Measurements from ENCODE around the gene NFATC4.

NFATC4 gene

DNA sequence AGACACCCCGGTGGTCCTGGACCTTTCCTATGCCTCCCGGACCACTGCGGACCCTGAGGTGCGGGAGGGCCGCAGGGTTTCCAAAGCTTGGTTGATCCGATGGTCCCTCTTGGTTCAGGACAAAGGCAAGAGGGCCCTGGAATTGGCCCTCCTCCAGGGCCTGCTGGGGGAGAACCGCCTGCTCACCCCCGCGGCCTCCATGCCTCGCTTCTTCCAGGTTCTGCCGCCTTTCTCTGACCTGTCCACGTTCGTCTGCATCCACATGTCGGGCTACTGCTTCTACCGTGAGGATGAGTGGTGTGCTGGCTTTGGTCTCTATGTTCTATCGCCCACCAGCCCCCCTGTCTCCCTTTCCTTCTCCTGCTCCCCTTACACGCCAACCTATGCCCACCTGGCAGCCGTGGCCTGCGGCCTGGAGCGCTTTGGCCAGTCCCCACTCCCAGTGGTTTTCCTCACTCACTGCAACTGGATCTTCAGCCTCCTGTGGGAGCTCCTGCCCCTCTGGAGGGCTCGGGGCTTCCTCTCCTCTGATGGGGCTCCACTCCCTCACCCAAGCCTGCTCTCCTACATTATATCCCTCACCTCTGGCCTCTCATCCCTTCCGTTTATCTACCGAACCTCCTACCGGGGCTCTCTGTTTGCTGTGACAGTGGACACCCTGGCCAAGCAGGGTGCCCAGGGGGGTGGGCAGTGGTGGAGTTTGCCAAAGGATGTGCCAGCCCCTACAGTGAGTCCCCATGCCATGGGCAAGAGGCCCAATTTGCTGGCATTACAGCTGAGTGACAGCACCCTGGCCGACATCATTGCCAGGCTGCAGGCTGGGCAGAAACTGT, 47.7 kb downstream of the NFATC4 start:
- no peak overlapping the region for H3K27ac Mint-ChIP-seq
- H3K36me3 Mint-ChIP-seq (ENCODE audit: low read depth) = no peaks in the 10 kb centered on the region
- H3K9me3 Mint-ChIP-seq = no peaks in the 10 kb centered on the region
- DNase-seq = no peak
- no peak for ATAC-seq
- no peak overlapping the region for H3K4me3 Mint-ChIP-seq
- H3K4me1 Mint-ChIP-seq = no peaks in the 10 kb centered on the region
- H3K27me3 Mint-ChIP-seq = peaks cover 7% of the 10 kb centered on the region

GRCh38 chr14:24416254-24416931, 48.4 kb downstream of the NFATC4 start:
- H3K27me3 Mint-ChIP-seq = peaks cover 7% of the 10 kb centered on the region
- no peaks in the 10 kb centered on the region for H3K4me1 Mint-ChIP-seq

DNA sequence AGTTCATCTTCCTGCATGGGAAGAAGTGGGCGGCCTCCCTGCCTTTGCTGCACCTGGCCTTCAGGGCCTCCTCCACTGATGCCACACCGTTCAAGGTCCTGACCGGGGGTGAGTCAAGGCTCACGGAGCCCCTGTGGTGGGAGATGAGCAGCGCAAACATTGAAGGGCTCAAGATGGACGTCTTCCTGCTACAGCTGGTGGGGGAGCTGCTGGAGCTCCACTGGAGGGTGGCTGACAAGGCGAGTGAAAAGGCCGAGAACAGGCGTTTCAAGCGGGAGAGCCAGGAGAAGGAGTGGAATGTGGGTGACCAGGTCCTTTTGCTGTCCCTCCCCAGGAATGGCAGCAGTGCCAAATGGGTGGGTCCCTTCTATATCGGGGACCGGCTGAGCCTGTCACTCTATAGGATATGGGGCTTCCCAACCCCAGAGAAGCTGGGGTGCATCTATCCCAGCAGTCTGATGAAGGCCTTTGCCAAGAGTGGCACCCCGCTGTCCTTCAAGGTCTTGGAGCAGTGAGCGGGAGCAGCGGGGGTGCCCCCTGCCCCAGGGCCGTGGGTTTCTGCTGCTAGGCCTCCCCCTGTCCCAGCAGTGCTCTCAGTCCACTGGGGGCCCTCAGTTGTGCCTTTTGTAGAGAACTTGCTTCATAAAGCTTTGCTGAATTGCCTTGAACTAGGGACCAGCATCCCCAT, 49.1 kb downstream of the NFATC4 start:
- H3K9me3 Mint-ChIP-seq = no peaks in the 10 kb centered on the region
- no peak overlapping the region for H3K4me3 Mint-ChIP-seq
- no peaks in the 10 kb centered on the region for H3K4me1 Mint-ChIP-seq
- H3K27me3 Mint-ChIP-seq = peaks cover 7% of the 10 kb centered on the region
- H3K36me3 Mint-ChIP-seq (ENCODE audit: low read depth) = no peaks in the 10 kb centered on the region
- ATAC-seq (no peak), DNase-seq (no peak)
- H3K27ac Mint-ChIP-seq = no peak overlapping the region

More at GRCh38 chr14:24416254-24416931, 48.4 kb downstream of the NFATC4 start:
- DNase-seq = no peak
- Mint-ChIP-seq H3K36me3 (ENCODE audit: low read depth) (no peaks in the 10 kb centered on the region), H3K4me3 (no peak overlapping the region), H3K9me3 (no peaks in the 10 kb centered on the region), H3K27ac (no peak overlapping the region)
- ATAC-seq = no peak

DNA sequence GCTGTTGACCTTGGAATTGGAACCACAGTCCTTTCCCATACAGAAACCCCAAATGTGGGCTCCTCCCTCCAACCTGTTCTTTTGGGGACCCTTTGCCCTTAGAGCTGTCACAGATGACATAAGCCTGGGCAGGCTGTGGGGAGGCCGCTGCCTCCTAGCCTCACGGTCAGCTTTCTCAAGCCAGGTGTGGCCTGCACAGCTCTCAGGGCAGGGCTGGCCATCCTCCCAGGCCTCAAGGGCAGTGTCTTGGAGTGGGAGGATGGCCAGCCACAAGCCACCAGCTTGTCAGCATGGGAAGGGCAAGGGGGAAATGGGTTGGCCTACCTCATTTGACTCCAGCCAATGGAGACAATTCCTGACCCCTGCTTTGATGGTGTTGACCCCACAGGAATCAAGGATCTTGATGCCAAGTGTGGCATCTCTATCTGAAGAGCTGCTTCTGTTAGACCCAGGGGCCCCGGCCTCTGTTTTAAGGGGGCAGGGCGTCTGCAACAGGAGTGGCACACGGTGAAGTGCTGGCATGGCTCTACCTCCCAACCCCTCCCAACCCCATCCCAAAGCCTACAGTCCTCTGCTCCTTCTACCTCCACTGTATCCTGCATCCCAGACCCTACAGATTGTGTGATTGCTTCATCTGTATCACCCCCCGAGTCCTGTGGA, 50.0 kb downstream of the NFATC4 start:
- Mint-ChIP-seq H3K36me3 (ENCODE audit: low read depth) (no peaks in the 10 kb centered on the region), H3K4me1 (no peaks in the 10 kb centered on the region), H3K27me3 (peaks cover 7% of the 10 kb centered on the region), H3K4me3 (no peak overlapping the region), H3K27ac (no peak overlapping the region), H3K9me3 (no peaks in the 10 kb centered on the region)
- no peak for ATAC-seq
- no peak for DNase-seq

DNA sequence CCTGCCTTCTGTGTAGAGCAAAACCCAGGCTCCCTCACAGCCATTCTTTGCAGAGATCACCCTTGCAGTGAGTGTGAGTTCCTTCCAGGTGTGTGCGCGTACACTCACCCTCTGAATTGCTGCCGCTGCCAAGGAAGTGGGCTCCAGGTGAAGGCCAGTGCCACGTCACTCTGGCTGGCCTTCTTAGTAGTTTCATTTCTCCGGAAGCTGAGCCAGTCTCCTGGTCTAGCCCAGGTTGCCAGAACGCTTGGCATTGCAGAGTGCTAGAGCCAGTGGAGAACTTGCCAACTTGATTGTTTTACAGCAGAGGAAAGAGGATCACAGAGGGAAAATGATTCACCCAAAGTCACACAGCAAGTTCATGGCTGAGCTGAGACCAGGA, 50.5 kb downstream of the NFATC4 start:
- ATAC-seq (no peak), DNase-seq (no peak)
- Mint-ChIP-seq H3K4me3 (no peak overlapping the region), H3K27ac (no peak overlapping the region), H3K27me3 (peaks cover 7% of the 10 kb centered on the region), H3K4me1 (no peaks in the 10 kb centered on the region), H3K36me3 (ENCODE audit: low read depth) (no peaks in the 10 kb centered on the region), H3K9me3 (no peaks in the 10 kb centered on the region)

- DNase-seq = no peak
- no peak for ATAC-seq
- Mint-ChIP-seq H3K4me3 (no peak overlapping the region), H3K4me1 (peaks cover 14% of the 10 kb centered on the region), H3K36me3 (ENCODE audit: low read depth) (no peaks in the 10 kb centered on the region), H3K9me3 (no peaks in the 10 kb centered on the region), H3K27ac (no peak overlapping the region), H3K27me3 (peaks cover 5% of the 10 kb centered on the region)
Observed at GRCh38 chr14:24422261-24422660, 54.3 kb downstream of the NFATC4 start.

- H3K36me3 Mint-ChIP-seq (ENCODE audit: low read depth) = no peaks in the 10 kb centered on the region
- no peak overlapping the region for H3K27ac Mint-ChIP-seq
- ATAC-seq (no peak), DNase-seq (no peak)
- H3K4me1 Mint-ChIP-seq = peaks cover 17% of the 10 kb centered on the region
- peaks cover 5% of the 10 kb centered on the region for H3K27me3 Mint-ChIP-seq
- no peak overlapping the region for H3K4me3 Mint-ChIP-seq
- no peaks in the 10 kb centered on the region for H3K9me3 Mint-ChIP-seq
Observed at GRCh38 chr14:24422694-24423601, 55.0 kb downstream of the NFATC4 start.

- ATAC-seq (no peak), DNase-seq (no peak)
- H3K27ac Mint-ChIP-seq = no peak overlapping the region
- H3K4me1 Mint-ChIP-seq = peaks cover 24% of the 10 kb centered on the region
- H3K36me3 Mint-ChIP-seq (ENCODE audit: low read depth) = no peaks in the 10 kb centered on the region
- no peaks in the 10 kb centered on the region for H3K27me3 Mint-ChIP-seq
- no peaks in the 10 kb centered on the region for H3K9me3 Mint-ChIP-seq
- H3K4me3 Mint-ChIP-seq = no peak overlapping the region
Observed at GRCh38 chr14:24425704-24426103, 57.7 kb downstream of the NFATC4 start.

GRCh38 chr14:24426150-24426911, 58.3 kb downstream of the NFATC4 start:
- ATAC-seq (no peak), DNase-seq (no peak)
- Mint-ChIP-seq H3K27me3 (no peaks in the 10 kb centered on the region), H3K4me1 (peaks cover 29% of the 10 kb centered on the region), H3K9me3 (no peaks in the 10 kb centered on the region), H3K36me3 (ENCODE audit: low read depth) (no peaks in the 10 kb centered on the region), H3K27ac (no peak overlapping the region), H3K4me3 (no peak overlapping the region)

GRCh38 chr14:24426912-24427536, 59.0 kb downstream of the NFATC4 start:
- ATAC-seq = no peak
- DNase-seq = no peak
- H3K9me3 Mint-ChIP-seq = no peaks in the 10 kb centered on the region
- H3K4me1 Mint-ChIP-seq = peaks cover 36% of the 10 kb centered on the region
- no peak overlapping the region for H3K4me3 Mint-ChIP-seq
- no peaks in the 10 kb centered on the region for H3K27me3 Mint-ChIP-seq
- no peak overlapping the region for H3K27ac Mint-ChIP-seq
- H3K36me3 Mint-ChIP-seq (ENCODE audit: low read depth) = peaks cover 2% of the 10 kb centered on the region

- Mint-ChIP-seq H3K4me1 (peaks cover 39% of the 10 kb centered on the region), H3K27ac (no peak overlapping the region), H3K36me3 (ENCODE audit: low read depth) (peaks cover 4% of the 10 kb centered on the region), H3K9me3 (no peaks in the 10 kb centered on the region), H3K27me3 (no peaks in the 10 kb centered on the region), H3K4me3 (no peak overlapping the region)
- ATAC-seq = no peak
- DNase-seq = no peak
Observed at GRCh38 chr14:24427537-24428508, 59.8 kb downstream of the NFATC4 start.

Measured in activated naive CD8-positive, alpha-beta T cell treated with anti-CD3 and anti-CD28 coated beads, Interleukin-2, amount 50 U/mL, for 24 hours (primary cell).